ENCODE results near the gene PGAP3.

PGAP3 gene, protein sequence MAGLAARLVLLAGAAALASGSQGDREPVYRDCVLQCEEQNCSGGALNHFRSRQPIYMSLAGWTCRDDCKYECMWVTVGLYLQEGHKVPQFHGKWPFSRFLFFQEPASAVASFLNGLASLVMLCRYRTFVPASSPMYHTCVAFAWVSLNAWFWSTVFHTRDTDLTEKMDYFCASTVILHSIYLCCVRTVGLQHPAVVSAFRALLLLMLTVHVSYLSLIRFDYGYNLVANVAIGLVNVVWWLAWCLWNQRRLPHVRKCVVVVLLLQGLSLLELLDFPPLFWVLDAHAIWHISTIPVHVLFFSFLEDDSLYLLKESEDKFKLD

GRCh38 chr17:39687546-39688474, at the start of gene PGAP3:
Gene PGAP3, minus strand, starts transcription at chr17:39688057. Its CDS starts 43 bp downstream, at chr17:39688014.
- CTCF ChIA-PET, result interaction anchor here (0.7 to 3.1 kb wide), 9 partner anchors 10 to 65 kb away, joined by 3 to 18 read pairs (median 5); partner anchors contain the start of genes ERBB2 and PNMT

DNA sequence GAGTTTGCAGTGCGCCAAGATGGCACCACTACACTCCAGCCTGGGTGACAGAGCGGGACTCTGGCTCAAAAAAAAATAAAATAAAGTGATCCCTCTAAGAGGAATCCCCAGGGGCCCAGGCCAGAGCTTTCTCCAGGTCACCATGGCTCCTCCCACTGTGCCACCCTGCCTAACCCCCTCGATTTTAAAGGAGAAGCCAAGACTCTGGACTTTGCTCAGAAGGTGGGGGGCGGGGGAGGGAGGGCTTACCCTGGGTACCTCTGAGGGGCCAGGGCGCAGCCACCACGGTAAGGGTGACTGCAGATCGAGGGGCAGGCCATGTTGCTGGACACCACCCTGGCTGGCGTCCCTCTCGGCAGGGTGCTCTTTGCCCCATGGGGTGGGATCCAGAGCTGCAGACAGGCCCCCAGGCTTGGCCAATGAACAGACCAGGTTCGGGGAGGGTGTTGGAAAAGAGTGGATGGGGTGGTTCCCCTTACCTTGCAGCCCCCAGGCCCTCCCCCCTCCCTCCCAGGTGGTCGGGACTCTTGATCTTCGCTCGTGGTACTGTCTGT, 49.4 kb upstream of the PGAP3 start:
- H3K4me3 ChIP-seq (ENCODE audit: low read depth, low read length), result no peak overlapping the region
- no peak for TF ChIP-seq CTCF (IDR thresholded peaks at IDR 0.05; ENCODE audit: insufficient read depth, low read length, missing control alignments)
- ChIA-PET POLR2A (interaction anchor here (0.7 kb wide), 1 partner anchor 11 kb away, joined by 3 read pairs; no protein-coding TSS in a partner anchor), CTCF (interaction anchor here (0.9 to 1.1 kb wide), 2 partner anchors 102 to 109 kb away, joined by 4 read pairs; no protein-coding TSS in a partner anchor)
- no peak for DNase-seq (ENCODE audit: low read depth, low spot score)

More at GRCh38 chr17:39687546-39688474, at the start of gene PGAP3:
- TF ChIP-seq CTCF (IDR thresholded peaks at IDR 0.05; ENCODE audit: insufficient read depth, low read length, missing control alignments), result no peak
- peak; percentile 44 for DNase-seq (ENCODE audit: low read depth, low spot score)
- POLR2A ChIA-PET, result interaction anchor here (0.5 to 2.9 kb wide), 7 partner anchors 11 to 227 kb away, joined by 3 to 27 read pairs (median 4); partner anchors contain the start of genes CDK12, ERBB2 and MIEN1
- peak within 1 kb of the TSS; percentile 76 for H3K4me3 ChIP-seq (ENCODE audit: low read depth, low read length)

- POLR2A ChIA-PET, result no interaction called here
- DNase-seq (ENCODE audit: low read depth, low spot score), result no peak
- CTCF ChIA-PET, result interaction anchor here (0.9 to 1.1 kb wide), 2 partner anchors 102 to 108 kb away, joined by 4 read pairs; no protein-coding TSS in a partner anchor
- TF ChIP-seq CTCF (IDR thresholded peaks at IDR 0.05; ENCODE audit: insufficient read depth, low read length, missing control alignments), result no peak
- H3K4me3 ChIP-seq (ENCODE audit: low read depth, low read length), result no peak overlapping the region
These were observed 48.7 kb upstream of the PGAP3 start for GRCh38 chr17:39736319-39737165.

DNA sequence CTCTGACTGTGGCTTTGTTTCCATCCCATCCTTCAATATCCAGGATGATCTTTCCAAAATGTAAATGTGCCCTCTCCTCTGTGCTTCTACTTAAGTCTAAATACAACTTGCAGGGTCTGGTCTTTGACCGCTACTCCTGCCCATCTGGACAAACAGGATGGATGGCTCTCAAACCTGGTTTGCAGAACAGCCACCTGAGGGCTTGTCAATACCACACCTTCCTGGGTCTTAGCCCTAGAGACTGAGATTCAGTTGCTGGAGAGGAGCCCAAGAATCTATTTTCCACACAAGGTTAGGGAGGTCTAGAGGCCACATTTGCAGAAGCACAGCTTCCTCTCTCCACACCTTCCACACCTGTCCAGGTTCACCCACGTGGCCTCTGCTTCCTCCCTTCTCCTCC, 48.0 kb upstream of the PGAP3 start:
- CTCF ChIA-PET, result no interaction called here
- DNase-seq (ENCODE audit: low read depth, low spot score), result no peak
- POLR2A ChIA-PET, result no interaction called here
- no peak overlapping the region for H3K4me3 ChIP-seq (ENCODE audit: low read depth, low read length)
- no peak for TF ChIP-seq CTCF (IDR thresholded peaks at IDR 0.05; ENCODE audit: insufficient read depth, low read length, missing control alignments)

GRCh38 chr17:39732586-39732985, 44.7 kb upstream of the PGAP3 start:
- no peak overlapping the region for H3K4me3 ChIP-seq (ENCODE audit: low read depth, low read length)
- CTCF ChIA-PET, result interaction anchor here (0.9 to 7.0 kb wide), 4 partner anchors 18 to 110 kb away, joined by 3 to 51 read pairs (median 4); partner anchors contain the start of gene ERBB2
- no peak for TF ChIP-seq CTCF (IDR thresholded peaks at IDR 0.05; ENCODE audit: insufficient read depth, low read length, missing control alignments)
- POLR2A ChIA-PET, result no interaction called here
- DNase-seq (ENCODE audit: low read depth, low spot score), result no peak
